HEK293 (cell line): ENCODE results near the gene HERC4.

ENCODE experiments used
- CTCF ChIP-seq: fragments of 450-650 bp; formaldehyde crosslinking; IDR thresholded peaks from 2 replicates; pipeline ENCODE4 v1.5.1; 2016; ENCODE audit warnings: missing biosample characterization, missing genetic modification characterization
- SCRT1 ChIP-seq: fragments of 450-650 bp; formaldehyde crosslinking; IDR thresholded peaks from 2 replicates; pipeline ENCODE4 v1.5.1; 2016; ENCODE audit warnings: missing biosample characterization, missing genetic modification characterization, borderline replicate concordance
- SETDB1 ChIP-seq: IDR thresholded peaks from one replicate; pipeline ENCODE4 v1.6.1; 2017; ENCODE audit warnings: mild to moderate bottlenecking, low read length, moderate library complexity, mixed read lengths; ENCODE audit not compliant: insufficient read length
- ZNF510 ChIP-seq: fragments of 450-650 bp; formaldehyde crosslinking; IDR thresholded peaks from 2 replicates; pipeline ENCODE4 v1.5.1; 2018; ENCODE audit warnings: mild to moderate bottlenecking, missing genetic modification characterization, missing biosample characterization; ENCODE audit not compliant: insufficient replicate concordance
- ZNF777 ChIP-seq: fragments of 450-650 bp; formaldehyde crosslinking; IDR thresholded peaks from 2 replicates; pipeline ENCODE4 v1.5.1; 2017; ENCODE audit warnings: missing biosample characterization, missing genetic modification characterization, borderline replicate concordance
- ZNF843 ChIP-seq: fragments of 450-650 bp; formaldehyde crosslinking; IDR thresholded peaks from 2 replicates; pipeline ENCODE4 v1.5.1; 2016; ENCODE audit warnings: missing biosample characterization, missing genetic modification characterization

GRCh38 chr10:68092512-68092911 lies 17.4 kb upstream of the HERC4 start:
- TF ChIP-seq CTCF (tag by site-specific recombination) (no peak), ZNF777 (no peak), SETDB1 (no peak), ZNF843 (tag by site-specific recombination) (no peak), ZNF510 (no peak), SCRT1 (tag by site-specific recombination) (no peak)
